ENCODE data around the gene CASZ1. TPM values are rescaled to one million over a fixed set of nuclear protein-coding genes. Genes with fewer than 3 reads are reported as not detected.

Gene CASZ1
- polyA plus RNA-seq, 3 donors = 0.30 to 3.7 (median 0.50) TPM

- H3K27me3 ChIP-seq (ENCODE audit: control insufficient read depth in 2 of 2, insufficient read depth in 2 of 2, low read length in 2 of 2) = no peaks in the 10 kb centered on the region
- no peak overlapping the region for H3K4me2 ChIP-seq (replicated peaks; ENCODE audit: extremely low read depth, low read length, poor library complexity, severe bottlenecking)
- Mint-ChIP-seq H3K4me3 (no peak overlapping the region), H3K27me3 (ENCODE audit: low read depth in 3 of 3) (peaks cover 0 to 2% (median 2%) of the 10 kb centered on the region in 3 donors), H3K27ac (no peak overlapping the region), H3K9me3 (no peaks in the 10 kb centered on the region), H3K36me3 (peaks cover 16 to 22% of the 10 kb centered on the region in 2 donors), H3K4me1 (peaks cover 2% of the 10 kb centered on the region)
- no peaks in the 10 kb centered on the region for H3K4me1 ChIP-seq (ENCODE audit: control insufficient read depth in 1 of 2, insufficient read depth in 2 of 2, low read length in 2 of 2)
- H3K36me3 ChIP-seq (replicated peaks in 1 of 2; ENCODE audit: control insufficient read depth in 1 of 2, insufficient read depth in 2 of 2, low read length in 2 of 2) = peaks cover 0 to 14% of the 10 kb centered on the region in 2 donors
- no peak overlapping the region for H3K27ac ChIP-seq (ENCODE audit: low read depth in 1 of 2, low read length in 2 of 2)
- no peak overlapping the region for H3K9ac ChIP-seq (ENCODE audit: insufficient read depth, low read length, poor library complexity, severe bottlenecking)
- H3K9me3 ChIP-seq (replicated peaks in 1 of 2; ENCODE audit: control insufficient read depth in 1 of 2, insufficient read depth in 1 of 2, low read length in 2 of 2) = no peaks in the 10 kb centered on the region
- intact Hi-C loops (cut with micrococcal nuclease) = no loop called here
- H3K4me3 ChIP-seq (replicated peaks in 1 of 3; ENCODE audit: low read depth in 2 of 3, low read length in 3 of 3) = no peak overlapping the region
- no peak overlapping the region for H2AFZ ChIP-seq (ENCODE audit: insufficient read depth, low read depth, low read length, poor library complexity, severe bottlenecking)
- TF ChIP-seq CTCF (IDR thresholded peaks at IDR 0.05) = no peak
- no peaks in the 10 kb centered on the region for H3K79me2 ChIP-seq (ENCODE audit: insufficient read depth, low read length)
- H4K20me1 ChIP-seq (ENCODE audit: insufficient read depth, low read length) = no peaks in the 10 kb centered on the region
- DNase-seq = no peak
- WGBS (ENCODE audit: insufficient coverage) = 99% methylated on average over 10 of the region's 10 CpGs
Measured at GRCh38 chr1:10613340-10613739, 183.1 kb downstream of the CASZ1 start.

DNA sequence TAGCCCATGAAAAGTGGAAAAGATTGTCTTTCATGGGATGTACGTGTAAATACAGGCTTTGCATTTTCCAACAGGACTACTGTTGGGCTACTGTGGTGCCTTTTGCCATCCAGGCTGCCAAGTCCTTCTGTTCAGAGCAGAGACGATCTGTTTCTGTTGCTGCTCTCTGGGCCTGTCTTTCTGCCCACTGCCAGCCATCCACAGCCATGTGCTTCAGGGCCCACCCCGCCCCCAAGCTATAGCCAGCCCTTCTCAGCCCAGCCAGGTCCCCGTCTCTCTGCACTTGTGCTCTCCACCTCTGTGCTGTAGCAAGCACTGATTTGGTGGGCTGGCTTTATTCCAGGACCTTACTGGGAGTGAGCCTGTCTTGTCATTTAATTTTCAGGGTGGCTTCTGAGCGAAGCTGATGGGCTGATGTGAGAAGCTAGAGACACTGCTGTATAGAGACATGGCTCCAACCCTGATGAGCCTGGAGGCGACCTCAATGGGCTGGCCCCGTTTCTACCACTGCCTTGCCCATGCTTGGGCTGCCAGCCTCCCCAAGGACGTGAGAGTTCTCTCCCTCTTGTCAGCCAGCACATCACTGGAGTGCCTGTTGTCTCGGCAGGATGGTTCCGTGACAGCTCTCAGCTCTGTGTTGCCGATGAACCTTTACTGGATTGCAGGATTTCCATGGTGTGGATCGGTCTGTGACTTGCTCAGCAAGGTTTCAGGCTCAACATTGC, 183.8 kb downstream of the CASZ1 start:
- H3K4me3 ChIP-seq (replicated peaks in 1 of 3; ENCODE audit: low read depth in 2 of 3, low read length in 3 of 3) = no peak overlapping the region
- H3K4me1 ChIP-seq (ENCODE audit: control insufficient read depth in 1 of 2, insufficient read depth in 2 of 2, low read length in 2 of 2) = no peaks in the 10 kb centered on the region
- intact Hi-C loops (cut with micrococcal nuclease) = no loop called here
- H3K9me3 ChIP-seq (replicated peaks in 1 of 2; ENCODE audit: control insufficient read depth in 1 of 2, insufficient read depth in 1 of 2, low read length in 2 of 2) = no peaks in the 10 kb centered on the region
- no peak for DNase-seq
- Mint-ChIP-seq H3K9me3 (no peaks in the 10 kb centered on the region), H3K27me3 (ENCODE audit: low read depth in 3 of 3) (peaks cover 0 to 2% (median 2%) of the 10 kb centered on the region in 3 donors), H3K4me3 (no peak overlapping the region), H3K27ac (no peak overlapping the region), H3K36me3 (peaks cover 15 to 17% of the 10 kb centered on the region in 2 donors), H3K4me1 (peaks cover 2% of the 10 kb centered on the region)
- H3K36me3 ChIP-seq (replicated peaks in 1 of 2; ENCODE audit: control insufficient read depth in 1 of 2, insufficient read depth in 2 of 2, low read length in 2 of 2) = peaks cover 0 to 14% of the 10 kb centered on the region in 2 donors
- H4K20me1 ChIP-seq (ENCODE audit: insufficient read depth, low read length) = no peaks in the 10 kb centered on the region
- H2AFZ ChIP-seq (ENCODE audit: insufficient read depth, low read depth, low read length, poor library complexity, severe bottlenecking) = no peak overlapping the region
- H3K27me3 ChIP-seq (ENCODE audit: control insufficient read depth in 2 of 2, insufficient read depth in 2 of 2, low read length in 2 of 2) = no peaks in the 10 kb centered on the region
- TF ChIP-seq CTCF (IDR thresholded peaks at IDR 0.05) = no peak
- no peaks in the 10 kb centered on the region for H3K79me2 ChIP-seq (ENCODE audit: insufficient read depth, low read length)
- H3K9ac ChIP-seq (ENCODE audit: insufficient read depth, low read length, poor library complexity, severe bottlenecking) = no peak overlapping the region
- H3K4me2 ChIP-seq (replicated peaks; ENCODE audit: extremely low read depth, low read length, poor library complexity, severe bottlenecking) = no peak overlapping the region
- 87% methylated on average over 11 of the region's 12 CpGs for WGBS (ENCODE audit: insufficient coverage)
- H3K27ac ChIP-seq (ENCODE audit: low read depth in 1 of 2, low read length in 2 of 2) = no peak overlapping the region

Data from CD14-positive monocyte (primary cell).